Smooth muscle cell (in vitro differentiated cells): Measurements from ENCODE around the gene DMTF1. TPM values are rescaled to one million over a fixed set of nuclear protein-coding genes. Genes with fewer than 3 reads are reported as not detected.

ENCODE experiments used
- DNase-seq: peaks from one replicate; lab custom pipeline; 2025; ENCODE audit not compliant: unreplicated experiment; lab: John Stamatoyannopoulos, UW
- H2AFZ ChIP-seq: fragments of 200-600 bp; sonication (generic); 2 replicates; pipeline ENCODE4 v1.6.0; 2016; ENCODE audit warnings: antibody characterized with exemption, low read depth, mild to moderate bottlenecking
- H3F3A ChIP-seq: fragments of 200-600 bp; sonication (generic); 2 replicates; pipeline ENCODE4 v1.6.0; 2017; ENCODE audit warnings: antibody characterized with exemption, low read depth
- H3K27ac ChIP-seq: fragments of 200-600 bp; sonication (generic); 2 replicates; pipeline ENCODE4 v1.5.1; 2016; ENCODE audit warnings: low read depth, mild to moderate bottlenecking
- H3K27me3 ChIP-seq: fragments of 200-600 bp; sonication (generic); 2 replicates; pipeline ENCODE4 v1.6.1; 2016; ENCODE audit warnings: low read depth, mild to moderate bottlenecking
- H3K36me3 ChIP-seq: fragments of 200-600 bp; sonication (generic); 2 replicates; pipeline ENCODE4 v1.5.1; 2016; ENCODE audit warnings: low read depth
- H3K4me1 ChIP-seq: fragments of 200-600 bp; sonication (generic); 2 replicates; pipeline ENCODE4 v1.5.1; 2016; ENCODE audit warnings: low read depth
- H3K4me2 ChIP-seq: fragments of 200-600 bp; sonication (generic); 2 replicates; pipeline ENCODE4 v1.6.0; 2016; ENCODE audit warnings: mild to moderate bottlenecking
- H3K4me3 ChIP-seq: fragments of 200-600 bp; sonication (generic); 2 replicates; pipeline ENCODE4 v1.5.1; 2016; ENCODE audit warnings: mild to moderate bottlenecking
- H3K79me2 ChIP-seq: fragments of 200-600 bp; sonication (generic); 2 replicates; pipeline ENCODE4 v1.6.0; 2016; ENCODE audit warnings: low read depth, mild to moderate bottlenecking
- H3K9ac ChIP-seq: fragments of 200-600 bp; sonication (generic); 2 replicates; pipeline ENCODE4 v1.6.0; 2016; ENCODE audit warnings: low read depth
- H3K9me3 ChIP-seq: fragments of 200-600 bp; sonication (generic); replicated peaks from 2 replicates; pipeline ENCODE4 v1.5.1; 2016; ENCODE audit warnings: low read depth
- H4K20me1 ChIP-seq: fragments of 200-600 bp; sonication (generic); 2 replicates; pipeline ENCODE4 v1.6.0; 2016; ENCODE audit warnings: low read depth
- CTCF ChIP-seq: fragments of 200-600 bp; sonication (generic); IDR thresholded peaks from 2 replicates; pipeline ENCODE4 v1.5.1; 2017; ENCODE audit warnings: borderline replicate concordance, mild to moderate bottlenecking, antibody characterized with exemption; ENCODE audit not compliant: insufficient read depth, poor library complexity, severe bottlenecking
- WGBS: methylation state at CpG from one replicate; pipeline ENCODE4 v1.1.7; 2016; ENCODE audit warnings: low lambda C conversion rate; 5-methylcytosine and 5-hydroxymethylcytosine counted together
- polyA plus RNA-seq: library from polyadenylated mRNA; unstranded; fragments of >200 nt; fragmentation: Nextera tagmentation; extraction: Ambion mirVana; gene quantifications from 2 replicates; pipeline ENCODE4 v1.2.1, GENCODE V29; 2016
- total RNA-seq: library from RNA; depleted of rRNA; stranded (reverse); fragments of >200 nt; gene quantifications from 2 replicates; pipeline ENCODE4 v1.2.3, GENCODE V29; 2014

Gene DMTF1
- total and polyA plus RNA-seq, 2 experiments from 2014 or later, result 31.7 to 109 TPM

DNA sequence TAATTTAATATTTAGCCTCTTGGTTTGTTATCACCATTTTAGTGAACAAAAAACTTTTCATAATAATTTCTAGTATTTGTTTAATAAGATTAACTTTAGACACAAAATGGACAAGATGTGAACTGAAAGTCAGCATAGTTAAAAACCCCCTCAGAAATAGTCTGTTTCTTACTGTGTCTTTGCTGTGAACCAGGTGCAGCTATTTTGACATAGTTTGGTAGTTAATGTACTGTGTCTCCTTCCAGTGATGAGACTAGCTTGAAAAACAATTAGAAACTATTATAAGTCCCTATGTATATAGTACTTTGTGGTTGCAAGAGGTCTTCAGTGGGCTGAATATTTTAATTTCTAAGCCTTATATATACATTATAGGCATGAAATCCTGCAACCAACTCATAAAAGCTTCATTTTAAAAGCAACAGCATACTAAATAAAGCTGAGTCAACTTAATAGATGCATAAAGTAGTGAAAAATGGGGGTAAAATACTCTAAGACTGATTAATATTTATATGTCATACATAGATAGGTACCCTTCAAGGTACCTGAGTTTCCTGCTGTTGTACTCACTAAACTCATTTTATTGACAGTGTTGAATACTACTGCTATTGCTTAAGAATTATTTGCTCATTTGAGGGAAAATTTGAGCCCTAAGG, 19.2 kb downstream of the DMTF1 start:
- H3K4me3 ChIP-seq, result no peak overlapping the region
- peaks cover 5% of the 10 kb centered on the region for H3F3A ChIP-seq
- H3K9ac ChIP-seq, result no peak overlapping the region
- no peak for DNase-seq
- peaks cover 79% of the 10 kb centered on the region for H4K20me1 ChIP-seq
- no peaks in the 10 kb centered on the region for H3K27me3 ChIP-seq
- H3K27ac ChIP-seq, result no peak overlapping the region
- no peaks in the 10 kb centered on the region for H3K4me1 ChIP-seq
- no peak for TF ChIP-seq CTCF
- H3K79me2 ChIP-seq, result peaks cover 32% of the 10 kb centered on the region
- H3K9me3 ChIP-seq, result no peaks in the 10 kb centered on the region
- H3K4me2 ChIP-seq, result no peak overlapping the region
- no peak overlapping the region for H2AFZ ChIP-seq
- peaks cover 67% of the 10 kb centered on the region for H3K36me3 ChIP-seq

- Histone ChIP-seq H3K4me1 (no peaks in the 10 kb centered on the region), H3K9me3 (no peaks in the 10 kb centered on the region), H2AFZ (no peak overlapping the region), H3F3A (no peaks in the 10 kb centered on the region), H3K4me2 (no peak overlapping the region), H3K27me3 (no peaks in the 10 kb centered on the region), H3K27ac (peak overlapping the region; percentile 4), H3K4me3 (no peak overlapping the region), H3K36me3 (peaks cover 59% of the 10 kb centered on the region), H4K20me1 (peaks cover 79% of the 10 kb centered on the region), H3K79me2 (peaks cover 40% of the 10 kb centered on the region), H3K9ac (no peak overlapping the region)
- 71% methylated on average over 1 of the region's 1 CpG for WGBS
- DNase-seq, result no peak
- no peak for TF ChIP-seq CTCF
These were observed 21.2 kb downstream of the DMTF1 start for GRCh38 chr7:87173471-87173870.

DNA sequence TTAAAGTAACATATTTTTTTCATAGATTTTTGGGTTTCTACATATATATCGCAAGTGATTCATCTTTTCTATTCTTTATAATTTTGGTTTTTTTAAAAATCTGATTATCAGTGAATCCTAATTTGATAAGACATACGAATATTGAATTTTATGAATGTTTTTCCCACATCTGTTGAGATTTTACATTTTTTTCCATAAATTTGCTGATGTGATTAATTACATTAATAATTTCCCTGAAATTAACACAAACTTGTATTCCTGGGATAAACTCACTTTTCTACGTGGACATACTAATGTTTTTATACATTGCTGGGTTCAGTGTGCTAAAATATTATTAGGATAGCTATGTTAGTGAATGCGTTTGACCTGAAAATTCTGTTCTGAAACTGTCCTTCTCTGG, 26.1 kb downstream of the DMTF1 start:
- no peaks in the 10 kb centered on the region for H3K27me3 ChIP-seq
- no peak overlapping the region for H3K9ac ChIP-seq
- no peaks in the 10 kb centered on the region for H3K9me3 ChIP-seq
- H3K4me2 ChIP-seq, result no peak overlapping the region
- peaks cover 41% of the 10 kb centered on the region for H3K79me2 ChIP-seq
- no peak for TF ChIP-seq CTCF
- 98% methylated on average over 4 of the region's 4 CpGs for WGBS
- DNase-seq, result no peak
- H3F3A ChIP-seq, result no peaks in the 10 kb centered on the region
- no peak overlapping the region for H3K4me3 ChIP-seq
- H2AFZ ChIP-seq, result no peak overlapping the region
- no peak overlapping the region for H3K27ac ChIP-seq
- no peaks in the 10 kb centered on the region for H3K4me1 ChIP-seq
- peaks cover 33% of the 10 kb centered on the region for H3K36me3 ChIP-seq
- H4K20me1 ChIP-seq, result peaks cover 63% of the 10 kb centered on the region

DNA sequence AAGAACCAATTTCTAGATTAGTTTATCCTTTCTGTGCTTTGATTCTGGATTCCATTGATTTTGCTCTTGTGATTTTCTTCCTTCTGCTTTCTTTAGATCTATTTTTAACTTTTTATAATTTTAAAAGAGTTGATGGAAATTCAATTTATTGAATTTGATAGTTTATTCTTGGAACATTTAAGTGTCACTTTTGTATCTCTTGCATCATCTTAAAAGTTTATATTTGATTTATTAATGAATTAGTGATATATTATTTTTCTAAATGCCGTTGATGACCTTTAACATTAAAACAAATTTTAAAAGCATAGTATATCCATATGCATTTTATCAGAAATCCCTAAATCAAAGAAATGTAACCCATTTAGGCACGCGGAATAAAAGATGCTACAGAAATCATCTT, 26.9 kb downstream of the DMTF1 start:
- no peaks in the 10 kb centered on the region for H3K4me1 ChIP-seq
- peaks cover 28% of the 10 kb centered on the region for H3K36me3 ChIP-seq
- H2AFZ ChIP-seq, result no peak overlapping the region
- no peaks in the 10 kb centered on the region for H3F3A ChIP-seq
- H3K4me2 ChIP-seq, result no peak overlapping the region
- H3K27ac ChIP-seq, result no peak overlapping the region
- TF ChIP-seq CTCF, result no peak
- H4K20me1 ChIP-seq, result peaks cover 59% of the 10 kb centered on the region
- H3K27me3 ChIP-seq, result no peaks in the 10 kb centered on the region
- H3K79me2 ChIP-seq, result peaks cover 33% of the 10 kb centered on the region
- H3K9ac ChIP-seq, result no peak overlapping the region
- H3K4me3 ChIP-seq, result no peak overlapping the region
- no peak for DNase-seq
- no peaks in the 10 kb centered on the region for H3K9me3 ChIP-seq
- WGBS, result 98% methylated on average over 3 of the region's 3 CpGs
